ENCODE measurements around the gene OR52J3.

DNA sequence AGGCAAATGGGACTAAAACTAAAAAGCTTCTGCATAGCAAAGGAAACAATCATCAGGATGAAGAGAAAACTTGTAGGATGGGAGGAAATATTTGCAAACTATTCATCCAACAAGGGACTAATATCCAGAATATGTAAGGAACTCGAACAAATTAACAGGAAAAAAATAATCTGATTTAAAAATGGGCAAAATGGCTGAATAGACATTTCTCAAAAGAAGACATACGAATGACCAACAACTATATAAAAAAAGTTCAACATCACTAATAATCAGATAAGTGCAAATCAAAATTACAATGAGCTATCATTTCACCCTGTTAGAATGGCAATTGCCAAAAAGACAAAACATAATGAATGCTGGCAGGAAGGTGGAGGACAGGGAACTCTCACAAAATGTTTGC is 35.1 kb downstream of the OR52J3 start:
- no peak for TF ChIP-seq POLR2AphosphoS5 (IDR thresholded peaks at IDR 0.05; ENCODE audit: borderline replicate concordance, low read depth, low read length)
- TF ChIP-seq EZH2 (IDR thresholded peaks at IDR 0.05): no peak
- no peak for TF ChIP-seq FOXP2 (optimal IDR thresholded peaks at IDR 0.05; ENCODE audit: control extremely low read depth, extremely low read length, insufficient read depth)

Data from SK-N-MC (cell line).